Aorta (tissue), 5 donors: ENCODE data around the gene FOXO4. TPM values are rescaled to one million over a fixed set of nuclear protein-coding genes. Genes with fewer than 3 reads are reported as not detected.

Source experiments
- ATAC-seq: fragments of 200-7000 bp; cut with Tn5 transposase; one replicate; pipeline ENCODE4 v1.9.1; 2022; ENCODE audit warnings: moderate library complexity; ENCODE audit not compliant: low FRiP score
- DNase-seq, 2 donors: peaks; one replicate each; pipeline ENCODE4 v3.0.0-alpha.2; 2020
- H3K27ac ChIP-seq, 2 donors: one replicate each; pipeline ENCODE4 v1.5.1; 2013; ENCODE audit warnings: low read length in 2 of 2, mild to moderate bottlenecking in 2 of 2, moderate library complexity in 2 of 2, control low read depth in 1 of 2, inconsistent platforms in 1 of 2, low read depth in 1 of 2
- H3K27me3 ChIP-seq, 2 donors: one replicate each; pipeline ENCODE4 v1.6.1; 2013; ENCODE audit warnings: control low read depth in 1 of 2, low read length in 1 of 2, mild to moderate bottlenecking in 1 of 2, moderate library complexity in 1 of 2; ENCODE audit not compliant: insufficient read depth in 2 of 2, control insufficient read depth in 1 of 2
- H3K36me3 ChIP-seq, 2 donors: one replicate each; pipeline ENCODE4 v1.6.1; 2013; ENCODE audit warnings: control low read depth in 1 of 2, low read length in 1 of 2, mild to moderate bottlenecking in 1 of 2; ENCODE audit not compliant: insufficient read depth in 2 of 2, control insufficient read depth in 1 of 2
- H3K4me1 ChIP-seq, 2 donors: one replicate each; pipeline ENCODE4 v1.6.1; 2013; ENCODE audit warnings: low read length in 2 of 2, control low read depth in 1 of 2, mild to moderate bottlenecking in 1 of 2, moderate library complexity in 1 of 2; ENCODE audit not compliant: insufficient read depth in 2 of 2, control insufficient read depth in 1 of 2
- H3K4me3 ChIP-seq, 2 donors: one replicate each; pipeline ENCODE4 v1.5.1; 2013; ENCODE audit warnings: low read length in 2 of 2, control low read depth in 1 of 2, mild to moderate bottlenecking in 1 of 2
- H3K9me3 ChIP-seq: one replicate; pipeline ENCODE4 v1.6.1; 2013; ENCODE audit warnings: mild to moderate bottlenecking, low read length; ENCODE audit not compliant: control insufficient read depth
- WGBS, 2 donors: extraction: QIAGEN DNeasy Blood & Tissue Kit; methylation state at CpG; one replicate each; pipeline ENCODE4 v1.1.7; 2013; 5-methylcytosine and 5-hydroxymethylcytosine counted together
- intact Hi-C, 2 donors: fragments of 100-400 bp; cut with DNase I; formaldehyde crosslinking; loops; one replicate each; pipeline versions ENCODE4 v1.14.2 to v1.15.0; 2022
- polyA plus RNA-seq, 2 donors: library from polyadenylated mRNA; stranded (reverse); fragments of 200-250 nt; gene quantifications; one replicate each; pipeline ENCODE4 v1.2.3, GENCODE V29; 2013
- total RNA-seq, 2 donors: library from RNA; stranded (reverse); fragmentation: NEBNext Ultra II Directional; extraction: Animal tissue kit (Norgen Biotek cat#: 25700); gene quantifications; one replicate each; pipeline ENCODE4 v1.2.1, GENCODE V29; 2021
- donor health status: healthy with polysubstance abuse.
- donor health status: Bipolar disorder and iron deficiency.
- donor health status: DM: no; HTN: no; CAD: no.
- donor health status: DM: no; HTN: no; CAD: no.
- donor health status: DM: yes; HTN: yes; CAD: no.

The FOXO4 gene
- total and polyA plus RNA-seq, 4 donors = 18.1 to 31.5 (median 27.0) TPM

GRCh38 chrX:71105628-71106027 lies 10.0 kb downstream of the FOXO4 start:
- Histone ChIP-seq H3K9me3 (no peaks in the 10 kb centered on the region), H3K36me3 (no peaks in the 10 kb centered on the region), H3K27me3 (no peaks in the 10 kb centered on the region), H3K4me1 (no peaks in the 10 kb centered on the region), H3K27ac (no peak overlapping the region), H3K4me3 (no peak overlapping the region)
- intact Hi-C loops = no loop called here
- ATAC-seq = no peak
- WGBS, 2 donors = 87 to 96% methylated on average over 3 of the region's 3 CpGs
- DNase-seq = peak in 1 of 2 donors; percentile 23

GRCh38 chrX:71106427-71106826 lies 10.8 kb downstream of the FOXO4 start, which contains the start of gene CXorf65:
Gene CXorf65 (minus strand): TSS chrX:71106740. CDS start chrX:71106556, 184 bp downstream.
- Histone ChIP-seq H3K9me3 (no peaks in the 10 kb centered on the region), H3K36me3 (no peaks in the 10 kb centered on the region), H3K4me1 (no peaks in the 10 kb centered on the region), H3K27ac (no peak within 1 kb of the TSS), H3K4me3 (no peak within 1 kb of the TSS), H3K27me3 (no peaks in the 10 kb centered on the region)
- intact Hi-C loops = no loop called here
- WGBS, 2 donors = 82 to 100% methylated on average over 1 of the region's 1 CpG
- no peak for ATAC-seq
- peak in 1 of 2 donors; percentile 9 for DNase-seq

- ATAC-seq = no peak
- Histone ChIP-seq H3K4me3 (no peak overlapping the region), H3K36me3 (no peaks in the 10 kb centered on the region), H3K4me1 (no peaks in the 10 kb centered on the region), H3K27me3 (no peaks in the 10 kb centered on the region), H3K9me3 (no peaks in the 10 kb centered on the region), H3K27ac (no peak overlapping the region)
- WGBS, 2 donors = 67 to 72% methylated on average over 4 of the region's 4 CpGs
- DNase-seq = peak in 1 of 2 donors; percentile 5
- intact Hi-C loops = no loop called here
Observed at GRCh38 chrX:71107245-71107644, 11.6 kb downstream of the FOXO4 start.

GRCh38 chrX:71107762-71108360 lies 12.2 kb downstream of the FOXO4 start:
- Histone ChIP-seq H3K9me3 (no peaks in the 10 kb centered on the region), H3K4me3 (no peak overlapping the region), H3K27ac (no peak overlapping the region), H3K27me3 (no peaks in the 10 kb centered on the region), H3K36me3 (no peaks in the 10 kb centered on the region), H3K4me1 (no peaks in the 10 kb centered on the region)
- ATAC-seq = no peak
- intact Hi-C loops = no loop called here
- WGBS, 2 donors = 49% methylated on average over 9 of the region's 9 CpGs
- DNase-seq = peak in 1 of 2 donors; percentile 27

GRCh38 chrX:71109051-71109450 lies 13.4 kb downstream of the FOXO4 start:
- Histone ChIP-seq H3K4me1 (no peaks in the 10 kb centered on the region), H3K27ac (no peak overlapping the region), H3K36me3 (no peaks in the 10 kb centered on the region), H3K9me3 (no peaks in the 10 kb centered on the region), H3K4me3 (no peak overlapping the region), H3K27me3 (no peaks in the 10 kb centered on the region)
- DNase-seq (peak in 1 of 2 donors; percentile 0), ATAC-seq (no peak)
- 80 to 93% methylated on average over 6 of the region's 6 CpGs for WGBS, 2 donors
- intact Hi-C loops = no loop called here

GRCh38 chrX:71111141-71111843 lies 15.6 kb downstream of the FOXO4 start, which contains the start of gene IL2RG:
Gene IL2RG (minus strand): TSS chrX:71111577. CDS start chrX:71111539, 38 bp downstream.
- peak; percentile 36 for ATAC-seq
- Histone ChIP-seq H3K4me1 (no peaks in the 10 kb centered on the region), H3K36me3 (no peaks in the 10 kb centered on the region), H3K27me3 (no peaks in the 10 kb centered on the region), H3K4me3 (no peak within 1 kb of the TSS), H3K27ac (no peak within 1 kb of the TSS), H3K9me3 (no peaks in the 10 kb centered on the region)
- WGBS, 2 donors = 50 to 72% methylated on average over 7 to 8 of the region's 8 CpGs
- no peak for DNase-seq
- intact Hi-C loops = no loop called here

GRCh38 chrX:71111921-71112431 lies 16.3 kb downstream of the FOXO4 start:
- intact Hi-C loops = no loop called here
- ATAC-seq (no peak), DNase-seq (no peak)
- H3K9me3 ChIP-seq = no peaks in the 10 kb centered on the region
- no peak overlapping the region for H3K27ac ChIP-seq
- no peak overlapping the region for H3K4me3 ChIP-seq
- WGBS, 2 donors = 50 to 62% methylated on average over 5 of the region's 5 CpGs
- no peaks in the 10 kb centered on the region for H3K4me1 ChIP-seq
- H3K27me3 ChIP-seq = no peaks in the 10 kb centered on the region
- H3K36me3 ChIP-seq = no peaks in the 10 kb centered on the region

GRCh38 chrX:71117358-71117757 lies 21.7 kb downstream of the FOXO4 start:
- H3K27ac ChIP-seq = no peak overlapping the region
- no peak for ATAC-seq
- no peak overlapping the region for H3K4me3 ChIP-seq
- no peaks in the 10 kb centered on the region for H3K27me3 ChIP-seq
- 79 to 80% methylated on average over 10 of the region's 10 CpGs for WGBS, 2 donors
- H3K9me3 ChIP-seq = no peaks in the 10 kb centered on the region
- no peak for DNase-seq
- no peaks in the 10 kb centered on the region for H3K4me1 ChIP-seq
- intact Hi-C loops = no loop called here
- peaks cover 0 to 6% of the 10 kb centered on the region in 2 donors for H3K36me3 ChIP-seq
